Measurements from ENCODE around the gene DUSP22. TPM values are rescaled to one million over a fixed set of nuclear protein-coding genes. Genes with fewer than 3 reads are reported as not detected.
A peak's percentile ranks its signal among the peaks of the same experiment; 100 is the strongest.

The DUSP22 gene
- total RNA-seq, 1 donor = 37.7 TPM

DNA sequence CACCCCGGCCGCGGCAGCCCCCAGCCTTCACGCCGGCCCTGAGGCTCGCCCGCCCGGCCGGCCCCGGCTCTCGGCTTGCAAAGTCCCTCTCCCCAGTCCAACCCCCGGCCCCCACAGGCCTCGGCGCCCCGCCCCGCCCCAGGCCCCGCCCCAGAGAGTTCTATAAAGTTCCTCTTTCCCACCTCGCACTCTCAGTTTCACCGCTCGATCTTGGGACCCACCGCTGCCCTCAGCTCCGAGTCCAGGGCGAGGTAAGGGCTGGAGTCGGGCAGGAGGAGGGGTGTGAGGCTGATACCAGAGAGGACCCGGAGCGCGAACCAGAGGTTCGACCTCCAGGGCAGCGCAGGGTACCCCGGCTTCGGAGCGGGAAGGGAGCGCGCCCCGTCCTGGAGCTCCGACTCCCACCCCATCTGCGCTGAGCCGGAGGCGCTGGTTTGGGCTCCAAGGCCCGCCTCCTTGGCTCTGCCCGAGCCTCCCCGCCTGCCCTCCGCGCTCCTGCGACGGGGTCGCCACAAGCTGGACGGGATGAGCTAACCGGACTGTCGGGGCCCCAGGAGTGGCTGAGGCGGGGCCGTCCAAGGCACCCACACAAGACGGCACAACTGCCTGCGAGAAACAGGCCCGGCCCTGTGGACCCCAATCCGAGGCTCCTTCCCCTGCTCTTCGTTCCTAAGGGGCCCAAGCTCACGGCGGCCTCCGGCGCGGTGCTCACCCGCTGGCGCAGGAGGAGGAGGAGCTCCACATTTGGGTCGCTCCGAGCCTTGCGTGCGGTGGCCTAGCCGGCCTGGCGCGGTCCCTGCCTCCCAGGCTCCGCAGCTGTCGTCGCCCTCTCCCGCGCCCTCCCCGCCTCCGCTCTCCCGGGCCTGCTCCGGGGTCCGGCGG, 99.5 kb downstream of the DUSP22 start, which contains the start of gene IRF4:
Gene IRF4, plus strand, starts transcription at position 194 of the 882 bp plus-strand sequence. CDS start 1,401 bp downstream, outside the sequence.
- no peaks in the 10 kb centered on the region for H3K9me3 ChIP-seq (ENCODE audit: low read depth, low read length)
- H3K27me3 ChIP-seq (ENCODE audit: insufficient read depth, low read length) = peaks cover 45% of the 10 kb centered on the region
- peaks cover 44% of the 10 kb centered on the region for H3K4me1 ChIP-seq (ENCODE audit: insufficient read depth, low read length)
- H3K4me3 ChIP-seq (ENCODE audit: low read length) = peak within 1 kb of the TSS; percentile 65

DNA sequence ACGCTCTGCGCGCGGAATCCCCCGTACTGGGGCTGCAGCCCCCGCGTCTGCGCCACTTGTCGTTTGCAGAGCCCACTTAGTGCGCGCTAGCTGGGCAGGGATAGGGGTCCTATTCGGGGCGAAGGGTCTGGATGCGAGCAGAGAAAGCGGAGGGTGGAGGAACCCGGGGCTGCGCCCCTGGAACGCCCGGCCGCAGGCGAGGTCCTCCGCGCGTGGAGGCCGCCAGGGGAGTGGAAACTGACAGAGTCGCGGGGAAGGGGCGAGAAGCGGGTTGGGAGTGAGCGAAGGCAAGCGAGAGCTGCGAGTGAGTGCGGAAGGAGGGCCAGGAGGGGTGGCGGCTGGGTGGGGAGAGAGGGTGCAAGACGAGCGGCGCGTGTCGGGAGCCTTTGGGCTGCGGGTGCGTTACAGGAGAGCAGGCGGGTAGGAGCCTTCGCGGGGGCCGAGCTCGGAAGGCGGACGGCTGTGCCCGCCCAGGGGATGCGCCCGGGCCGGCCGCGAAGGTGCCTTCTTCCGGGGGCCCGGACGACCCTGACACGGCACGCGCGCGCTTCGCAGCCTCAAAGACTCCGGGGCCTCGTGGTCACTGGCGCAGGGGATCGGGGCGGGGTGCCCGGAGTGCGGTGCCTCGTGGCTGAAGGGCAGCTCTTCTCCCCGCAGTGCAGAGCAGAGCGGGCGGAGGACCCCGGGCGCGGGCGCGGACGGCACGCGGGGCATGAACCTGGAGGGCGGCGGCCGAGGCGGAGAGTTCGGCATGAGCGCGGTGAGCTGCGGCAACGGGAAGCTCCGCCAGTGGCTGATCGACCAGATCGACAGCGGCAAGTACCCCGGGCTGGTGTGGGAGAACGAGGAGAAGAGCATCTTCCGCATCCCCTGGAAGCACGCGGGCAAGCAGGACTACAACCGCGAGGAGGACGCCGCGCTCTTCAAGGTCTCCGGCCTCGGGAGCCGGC, 100.4 kb downstream of the DUSP22 start:
- Histone ChIP-seq H3K27me3 (ENCODE audit: insufficient read depth, low read length) (peaks cover 46% of the 10 kb centered on the region), H3K9me3 (ENCODE audit: low read depth, low read length) (no peaks in the 10 kb centered on the region), H3K4me3 (ENCODE audit: low read length) (peak overlapping the region; percentile 65), H3K4me1 (ENCODE audit: insufficient read depth, low read length) (peaks cover 44% of the 10 kb centered on the region)

DNA sequence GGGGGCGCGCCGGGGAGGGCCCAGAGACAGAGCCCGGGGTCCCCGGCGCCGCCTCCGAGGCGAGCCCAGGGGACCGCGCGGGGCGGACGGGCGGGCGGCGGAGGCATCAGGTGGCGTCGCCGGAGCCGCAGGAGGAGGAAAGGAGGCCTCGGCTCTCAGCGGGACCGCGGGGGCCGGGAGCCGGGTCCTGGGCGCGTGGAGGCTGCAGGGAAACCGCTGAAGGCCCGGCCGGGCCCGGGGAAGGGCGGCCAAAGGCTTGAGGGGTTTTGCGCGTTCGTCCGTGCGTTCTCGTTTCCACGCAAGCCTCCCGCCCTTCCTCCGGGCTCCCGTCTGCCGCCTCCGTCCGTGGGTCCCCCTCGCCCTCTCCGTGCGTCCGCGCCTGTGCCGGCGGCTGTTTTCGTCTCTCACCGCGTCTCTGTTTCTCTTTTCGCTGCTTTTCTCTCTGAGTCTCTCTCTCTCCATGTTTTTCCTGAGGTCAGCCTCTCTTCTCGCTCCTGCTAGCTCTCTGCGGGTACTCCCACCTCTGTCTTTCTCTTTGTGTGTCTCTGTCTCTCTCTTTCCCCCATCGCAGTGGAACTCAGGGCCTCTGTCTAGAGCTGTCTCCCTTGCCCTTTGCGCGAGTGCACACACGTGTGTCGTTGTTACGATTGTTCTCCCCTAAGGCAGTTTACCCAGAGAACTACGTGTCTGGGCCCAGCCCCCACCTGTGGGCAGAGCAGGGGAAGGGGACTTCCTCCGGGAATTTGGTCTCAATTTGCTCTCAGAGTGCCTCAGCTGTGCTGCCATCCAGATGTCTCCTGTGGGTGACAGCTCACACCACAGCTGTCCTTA, 101.3 kb downstream of the DUSP22 start:
- Histone ChIP-seq H3K27me3 (ENCODE audit: insufficient read depth, low read length) (peaks cover 46% of the 10 kb centered on the region), H3K9me3 (ENCODE audit: low read depth, low read length) (no peaks in the 10 kb centered on the region), H3K4me1 (ENCODE audit: insufficient read depth, low read length) (peaks cover 40% of the 10 kb centered on the region), H3K4me3 (ENCODE audit: low read length) (peak overlapping the region; percentile 65)

DNA sequence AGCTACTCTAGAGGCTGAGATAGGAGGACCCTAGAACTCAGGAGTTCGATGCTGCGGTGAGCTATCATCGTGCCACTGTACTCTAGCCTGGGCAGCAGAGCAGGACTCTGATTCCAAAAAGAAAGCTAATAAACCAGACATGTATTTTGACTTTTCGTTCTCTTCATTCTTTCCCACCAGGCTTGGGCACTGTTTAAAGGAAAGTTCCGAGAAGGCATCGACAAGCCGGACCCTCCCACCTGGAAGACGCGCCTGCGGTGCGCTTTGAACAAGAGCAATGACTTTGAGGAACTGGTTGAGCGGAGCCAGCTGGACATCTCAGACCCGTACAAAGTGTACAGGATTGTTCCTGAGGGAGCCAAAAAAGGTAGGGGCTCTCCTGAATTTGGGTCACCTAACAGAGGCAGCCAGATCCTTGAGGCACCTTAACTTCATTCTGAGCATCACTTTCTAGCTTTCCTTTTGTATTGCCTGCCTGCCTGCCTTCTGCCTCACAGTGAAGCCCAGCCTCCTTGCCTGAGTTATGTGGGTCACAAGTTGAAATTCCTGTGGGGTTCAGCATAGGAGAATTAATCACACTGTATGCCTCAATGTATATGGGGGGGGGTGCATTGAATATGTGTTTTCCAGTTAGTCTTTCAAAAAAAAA, 102.5 kb downstream of the DUSP22 start:
- no peaks in the 10 kb centered on the region for H3K9me3 ChIP-seq (ENCODE audit: low read depth, low read length)
- H3K4me1 ChIP-seq (ENCODE audit: insufficient read depth, low read length) = peaks cover 47% of the 10 kb centered on the region
- H3K4me3 ChIP-seq (ENCODE audit: low read length) = no peak overlapping the region
- H3K27me3 ChIP-seq (ENCODE audit: insufficient read depth, low read length) = peaks cover 40% of the 10 kb centered on the region

DNA sequence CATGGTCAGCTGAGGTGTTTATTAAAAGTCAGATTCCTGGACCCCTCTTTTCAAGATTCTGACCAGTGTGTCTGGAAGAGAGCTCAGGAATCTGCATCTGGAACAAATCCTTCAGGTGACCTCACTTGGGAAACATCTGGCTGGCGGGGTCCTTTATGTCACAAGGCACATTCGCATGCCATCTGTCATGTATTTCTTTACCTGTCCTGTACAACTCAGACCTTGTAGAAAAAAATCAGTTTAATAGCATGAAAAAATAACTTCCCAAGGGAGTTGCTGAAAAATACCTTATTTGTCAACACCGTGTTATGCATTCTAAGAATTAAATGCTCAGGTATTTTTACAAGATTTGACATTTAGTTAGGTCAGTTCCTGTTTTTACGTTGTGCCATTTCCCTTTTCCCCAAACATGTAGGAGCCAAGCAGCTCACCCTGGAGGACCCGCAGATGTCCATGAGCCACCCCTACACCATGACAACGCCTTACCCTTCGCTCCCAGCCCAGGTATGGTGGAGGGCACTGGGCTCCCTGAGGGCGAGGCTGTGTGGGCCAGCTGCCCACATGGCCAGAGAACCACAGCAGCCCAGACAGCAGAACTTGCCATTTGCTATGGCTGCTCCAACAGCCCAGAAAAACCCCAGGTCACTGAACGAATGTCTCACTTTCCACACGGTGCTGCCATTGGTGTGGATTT, 103.3 kb downstream of the DUSP22 start:
- peaks cover 49% of the 10 kb centered on the region for H3K4me1 ChIP-seq (ENCODE audit: insufficient read depth, low read length)

DNA sequence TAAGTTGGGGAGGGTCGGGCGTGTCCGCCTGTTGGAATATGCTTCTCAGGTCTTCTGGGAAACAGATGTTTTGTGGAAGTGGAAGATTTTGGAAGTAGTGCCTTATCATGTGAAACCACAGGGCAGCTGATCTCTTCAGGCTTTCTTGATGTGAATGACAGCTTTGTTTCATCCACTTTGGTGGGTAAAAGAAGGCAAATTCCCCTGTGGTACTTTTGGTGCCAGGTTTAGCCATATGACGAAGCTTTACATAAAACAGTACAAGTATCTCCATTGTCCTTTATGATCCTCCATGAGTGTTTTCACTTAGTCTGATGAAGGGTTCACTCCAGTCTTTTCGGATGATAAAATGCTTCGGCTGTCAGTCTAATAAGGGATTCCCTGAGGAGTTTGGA, 103.8 kb downstream of the DUSP22 start:
- peaks cover 26% of the 10 kb centered on the region for H3K27me3 ChIP-seq (ENCODE audit: insufficient read depth, low read length)
- H3K4me1 ChIP-seq (ENCODE audit: insufficient read depth, low read length) = peaks cover 43% of the 10 kb centered on the region

More for the DNA sequence above, 103.3 kb downstream of the DUSP22 start:
- Histone ChIP-seq H3K4me3 (ENCODE audit: low read length) (no peak overlapping the region), H3K27me3 (ENCODE audit: insufficient read depth, low read length) (peaks cover 32% of the 10 kb centered on the region), H3K9me3 (ENCODE audit: low read depth, low read length) (no peaks in the 10 kb centered on the region)

DNA sequence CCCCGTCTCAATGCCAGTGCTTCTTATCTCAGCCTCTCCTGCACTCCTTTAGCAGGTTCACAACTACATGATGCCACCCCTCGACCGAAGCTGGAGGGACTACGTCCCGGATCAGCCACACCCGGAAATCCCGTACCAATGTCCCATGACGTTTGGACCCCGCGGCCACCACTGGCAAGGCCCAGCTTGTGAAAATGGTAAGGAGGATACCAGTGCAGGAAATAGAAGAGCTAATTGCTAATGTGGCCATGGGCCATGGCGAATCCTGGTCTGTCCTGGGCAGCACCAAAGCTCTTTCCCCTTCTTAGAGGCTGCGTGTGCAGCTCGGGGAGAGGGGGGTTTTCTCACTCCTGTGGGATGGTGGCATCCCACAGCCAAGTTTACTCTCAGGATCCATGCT, 104.8 kb downstream of the DUSP22 start:
- H3K4me1 ChIP-seq (ENCODE audit: insufficient read depth, low read length) = peaks cover 37% of the 10 kb centered on the region
- peaks cover 26% of the 10 kb centered on the region for H3K27me3 ChIP-seq (ENCODE audit: insufficient read depth, low read length)
- no peaks in the 10 kb centered on the region for H3K9me3 ChIP-seq (ENCODE audit: low read depth, low read length)
- no peak overlapping the region for H3K4me3 ChIP-seq (ENCODE audit: low read length)

More for the DNA sequence above, 103.8 kb downstream of the DUSP22 start:
- no peaks in the 10 kb centered on the region for H3K9me3 ChIP-seq (ENCODE audit: low read depth, low read length)
- no peak overlapping the region for H3K4me3 ChIP-seq (ENCODE audit: low read length)

DNA sequence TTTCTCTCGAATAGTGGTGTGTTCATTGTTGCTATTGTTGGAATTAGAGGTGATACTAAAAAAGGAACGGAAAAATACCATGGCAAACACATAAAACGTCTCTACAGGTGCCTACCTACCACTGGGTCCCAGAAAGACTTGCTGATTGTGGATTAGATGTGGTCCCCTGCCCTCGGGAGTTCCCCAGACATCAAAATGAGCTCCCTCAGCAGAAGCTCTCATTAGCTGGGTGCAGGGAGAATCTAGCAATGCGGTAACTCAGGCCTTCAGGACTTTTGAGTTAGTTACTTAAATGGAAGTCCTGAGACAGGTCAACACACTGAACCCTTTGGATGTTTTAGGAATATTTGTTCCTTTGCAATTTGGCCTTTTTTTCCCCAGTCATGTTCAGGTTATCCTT, 105.3 kb downstream of the DUSP22 start:
- H3K27me3 ChIP-seq (ENCODE audit: insufficient read depth, low read length) = peaks cover 21% of the 10 kb centered on the region
- no peaks in the 10 kb centered on the region for H3K9me3 ChIP-seq (ENCODE audit: low read depth, low read length)
- H3K4me3 ChIP-seq (ENCODE audit: low read length) = no peak overlapping the region
- H3K4me1 ChIP-seq (ENCODE audit: insufficient read depth, low read length) = peaks cover 35% of the 10 kb centered on the region

DNA sequence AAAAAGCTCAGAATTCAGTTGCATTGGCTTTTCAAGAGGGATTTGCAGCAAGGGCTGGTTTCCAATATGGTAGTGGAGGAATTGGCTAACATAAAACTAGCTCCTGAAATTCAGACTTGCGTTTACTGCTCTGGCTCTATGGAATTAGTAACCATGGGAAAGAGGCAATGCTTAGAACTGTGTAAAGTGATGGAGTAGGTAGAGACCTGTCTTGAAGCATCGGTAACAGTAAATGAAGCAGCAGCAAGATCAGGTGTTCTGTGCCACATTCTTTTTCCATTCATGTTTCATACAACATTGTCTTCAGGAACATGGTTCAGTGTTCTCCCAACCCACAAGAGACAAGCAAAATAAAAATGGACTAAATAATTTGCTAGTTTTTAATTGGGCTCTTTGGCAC, 105.8 kb downstream of the DUSP22 start:
- Histone ChIP-seq H3K27me3 (ENCODE audit: insufficient read depth, low read length) (peaks cover 21% of the 10 kb centered on the region), H3K9me3 (ENCODE audit: low read depth, low read length) (no peaks in the 10 kb centered on the region), H3K4me3 (ENCODE audit: low read length) (no peak overlapping the region), H3K4me1 (ENCODE audit: insufficient read depth, low read length) (peaks cover 34% of the 10 kb centered on the region)

DNA sequence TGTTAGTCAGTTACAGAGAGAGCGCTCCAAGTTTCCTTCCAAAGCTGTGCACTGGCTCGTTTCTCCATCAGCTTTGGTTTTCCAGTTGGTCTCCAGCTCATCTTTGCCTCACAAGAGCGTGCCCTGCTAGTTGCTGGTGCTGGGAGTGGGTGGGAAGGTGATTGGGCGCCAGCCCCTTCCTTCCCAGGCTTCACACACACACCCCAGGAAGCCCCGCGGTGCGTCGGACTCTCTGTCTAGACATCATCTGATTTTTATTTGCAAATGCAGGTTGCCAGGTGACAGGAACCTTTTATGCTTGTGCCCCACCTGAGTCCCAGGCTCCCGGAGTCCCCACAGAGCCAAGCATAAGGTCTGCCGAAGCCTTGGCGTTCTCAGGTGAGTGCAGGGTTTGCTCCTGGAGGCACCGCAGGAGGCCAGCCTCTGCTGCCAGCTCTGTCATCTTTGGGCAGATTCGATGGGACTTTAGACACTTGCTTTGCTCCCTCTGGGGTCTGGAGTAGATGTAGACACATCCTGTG, 106.3 kb downstream of the DUSP22 start:
- Histone ChIP-seq H3K9me3 (ENCODE audit: low read depth, low read length) (no peaks in the 10 kb centered on the region), H3K4me1 (ENCODE audit: insufficient read depth, low read length) (peaks cover 34% of the 10 kb centered on the region), H3K4me3 (ENCODE audit: low read length) (no peak overlapping the region), H3K27me3 (ENCODE audit: insufficient read depth, low read length) (peaks cover 18% of the 10 kb centered on the region)

DNA sequence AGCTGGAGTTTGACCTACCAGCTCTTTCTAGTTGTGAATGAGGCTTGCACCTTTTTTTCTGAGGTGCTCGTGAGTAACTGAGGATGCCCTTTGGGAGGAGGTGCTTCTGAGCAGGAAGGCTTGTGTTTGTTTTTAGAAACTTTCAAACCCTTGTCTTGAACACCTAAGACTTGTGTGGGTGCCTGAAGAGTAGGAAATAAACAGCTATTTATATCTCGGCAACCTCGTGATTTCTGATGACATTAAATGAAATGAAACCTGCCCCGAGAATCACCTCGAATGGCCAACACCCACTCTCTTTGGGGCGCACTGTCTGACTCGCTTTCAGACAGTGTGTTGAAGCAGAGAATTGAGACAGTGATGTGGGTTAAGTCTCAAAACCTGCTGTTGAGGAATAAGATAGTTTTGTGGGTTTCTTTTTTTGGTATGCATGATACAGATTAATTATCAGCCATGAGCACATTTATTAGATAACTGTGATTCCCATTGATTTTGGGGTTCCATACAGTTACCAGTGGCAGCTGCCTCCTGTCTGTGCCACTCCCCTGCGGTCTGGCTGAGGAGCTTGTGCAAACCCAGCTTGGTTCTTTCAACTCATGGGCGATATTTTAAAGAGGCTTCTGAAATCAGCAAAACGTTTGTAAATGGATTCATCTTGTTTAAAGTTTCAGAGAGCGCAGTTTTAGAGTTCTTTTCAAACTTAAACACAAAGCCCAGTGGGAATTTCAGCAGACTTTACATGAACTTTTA, 107.7 kb downstream of the DUSP22 start:
- Histone ChIP-seq H3K9me3 (ENCODE audit: low read depth, low read length) (no peaks in the 10 kb centered on the region), H3K4me3 (ENCODE audit: low read length) (no peak overlapping the region), H3K4me1 (ENCODE audit: insufficient read depth, low read length) (peaks cover 39% of the 10 kb centered on the region), H3K27me3 (ENCODE audit: insufficient read depth, low read length) (peaks cover 5% of the 10 kb centered on the region)

DNA sequence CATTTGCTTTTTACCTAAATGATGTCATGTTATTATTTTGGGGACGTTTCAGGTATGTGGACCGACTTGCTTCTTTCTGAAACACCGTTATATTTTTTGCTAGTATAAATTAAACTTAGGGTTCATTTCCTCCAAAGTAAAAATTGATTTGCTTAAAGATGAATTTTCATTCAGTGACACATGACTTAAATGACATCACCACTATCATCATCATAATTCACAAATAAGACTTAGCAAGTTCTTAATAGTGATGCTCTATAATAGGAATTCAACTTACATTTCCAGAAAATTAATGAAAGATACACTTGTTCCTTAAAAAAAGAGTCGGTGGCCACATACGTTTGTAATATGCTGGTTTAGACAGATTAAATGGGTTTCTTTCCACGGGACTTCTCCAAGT, 108.5 kb downstream of the DUSP22 start:
- peaks cover 43% of the 10 kb centered on the region for H3K4me1 ChIP-seq (ENCODE audit: insufficient read depth, low read length)
- H3K27me3 ChIP-seq (ENCODE audit: insufficient read depth, low read length) = peaks cover 3% of the 10 kb centered on the region
- no peaks in the 10 kb centered on the region for H3K9me3 ChIP-seq (ENCODE audit: low read depth, low read length)
- no peak overlapping the region for H3K4me3 ChIP-seq (ENCODE audit: low read length)

Data from mononuclear cell (primary cell).